ENCODE results near the gene HLTF.

GRCh38 chr3:148997623-148998022, 88.7 kb downstream of the HLTF start:
- TF ChIP-seq CTCF (IDR thresholded peaks at IDR 0.05) = no peak
- TF ChIP-seq POLR2A (IDR thresholded peaks at IDR 0.05) = no peak

Data from transverse colon (tissue), 3 donors.